HepG2 (cell line): ENCODE results near the gene SLU7.

ENCODE experiments used
- MED1 ChIP-seq: sonication (generic); formaldehyde crosslinking; IDR thresholded peaks from 2 replicates; pipeline ENCODE4 v1.4.0; 2020; ENCODE audit warnings: missing genetic modification reagents
- NR1H2 ChIP-seq: sonication (generic); formaldehyde crosslinking; IDR thresholded peaks from 2 replicates; pipeline ENCODE4 v1.8.1; 2022; ENCODE audit warnings: low read depth, missing genetic modification reagents, borderline replicate concordance
- POLR2A ChIP-seq, 2 experiments: IDR thresholded peaks; 2 replicates each; pipeline ENCODE4 v1.6.1; 2011; ENCODE audit warnings: low read depth in 2 of 2, low read length in 2 of 2, mild to moderate bottlenecking in 1 of 2, moderate library complexity in 1 of 2; ENCODE audit not compliant: insufficient read depth in 1 of 2
- TBP ChIP-seq: sonication (generic); formaldehyde crosslinking; IDR thresholded peaks from 2 replicates; pipeline ENCODE4 v1.5.0; 2020; ENCODE audit warnings: missing genetic modification reagents
- ZNF296 ChIP-seq: sonication (generic); formaldehyde crosslinking; conservative IDR thresholded peaks from 2 replicates; pipeline ENCODE4 v1.5.0; 2020; ENCODE audit warnings: mild to moderate bottlenecking, missing genetic modification reagents
- ZNF558 ChIP-seq: sonication (generic); formaldehyde crosslinking; IDR thresholded peaks from 2 replicates; pipeline ENCODE4 v1.9.0; 2022; ENCODE audit warnings: mild to moderate bottlenecking, missing genetic modification reagents, borderline replicate concordance
- ZNF570 ChIP-seq: sonication (generic); formaldehyde crosslinking; IDR thresholded peaks from 2 replicates; pipeline ENCODE4 v1.4.0; 2020; ENCODE audit warnings: mild to moderate bottlenecking, missing genetic modification reagents, borderline replicate concordance
- TF ChIP-seq, protein P1 (sequence below): sonication (generic); formaldehyde crosslinking; IDR thresholded peaks from 2 replicates; pipeline ENCODE4 v1.4.0; 2020; ENCODE audit warnings: missing genetic modification reagents
- TF ChIP-seq, protein P2 (sequence below): sonication (generic); formaldehyde crosslinking; IDR thresholded peaks from 2 replicates; pipeline ENCODE4 v1.4.0; 2020; ENCODE audit warnings: mild to moderate bottlenecking, missing genetic modification reagents, borderline replicate concordance
- TF ChIP-seq, protein P3 (sequence below): sonication (generic); formaldehyde crosslinking; IDR thresholded peaks from 2 replicates; pipeline ENCODE4 v1.5.0; 2020; ENCODE audit warnings: mild to moderate bottlenecking, missing genetic modification reagents, moderate library complexity
- TF ChIP-seq, protein P4 (sequence below): sonication (generic); formaldehyde crosslinking; IDR thresholded peaks from 2 replicates; pipeline ENCODE4 v1.4.0; 2020; ENCODE audit warnings: missing genetic modification reagents

DNA sequence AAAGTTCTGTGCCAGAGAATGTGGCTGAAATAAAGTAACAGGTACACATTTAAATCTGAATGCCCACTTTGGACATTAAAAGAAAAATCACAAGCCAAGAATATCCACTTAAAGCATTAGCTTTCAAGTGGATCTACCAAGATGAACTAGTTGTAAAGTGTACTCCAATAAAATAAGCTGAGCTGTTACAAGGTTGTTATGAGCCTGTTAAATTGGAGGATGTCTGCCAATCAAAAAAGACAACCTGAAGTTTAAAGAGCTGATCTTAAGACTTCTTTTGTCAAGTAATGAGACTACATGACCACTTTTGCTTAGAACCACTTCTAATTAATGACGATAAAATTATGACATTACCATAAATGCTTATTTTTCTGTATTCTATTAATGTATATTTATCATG lies 21.4 kb downstream of the SLU7 start:
- TF ChIP-seq POLR2A (IDR thresholded peaks at IDR 0.05; ENCODE audit: insufficient read depth in 1 of 2, low read depth in 2 of 2, low read length in 2 of 2) (no peak), NR1H2 (CRISPR knock-in tag) (no peak), ZNF296 (CRISPR knock-in tag) (no peak), MED1 (no peak), ZNF570 (CRISPR knock-in tag) (no peak), TBP (CRISPR knock-in tag) (no peak), ZNF558 (no peak)
- TF ChIP-seq, protein P1, sequence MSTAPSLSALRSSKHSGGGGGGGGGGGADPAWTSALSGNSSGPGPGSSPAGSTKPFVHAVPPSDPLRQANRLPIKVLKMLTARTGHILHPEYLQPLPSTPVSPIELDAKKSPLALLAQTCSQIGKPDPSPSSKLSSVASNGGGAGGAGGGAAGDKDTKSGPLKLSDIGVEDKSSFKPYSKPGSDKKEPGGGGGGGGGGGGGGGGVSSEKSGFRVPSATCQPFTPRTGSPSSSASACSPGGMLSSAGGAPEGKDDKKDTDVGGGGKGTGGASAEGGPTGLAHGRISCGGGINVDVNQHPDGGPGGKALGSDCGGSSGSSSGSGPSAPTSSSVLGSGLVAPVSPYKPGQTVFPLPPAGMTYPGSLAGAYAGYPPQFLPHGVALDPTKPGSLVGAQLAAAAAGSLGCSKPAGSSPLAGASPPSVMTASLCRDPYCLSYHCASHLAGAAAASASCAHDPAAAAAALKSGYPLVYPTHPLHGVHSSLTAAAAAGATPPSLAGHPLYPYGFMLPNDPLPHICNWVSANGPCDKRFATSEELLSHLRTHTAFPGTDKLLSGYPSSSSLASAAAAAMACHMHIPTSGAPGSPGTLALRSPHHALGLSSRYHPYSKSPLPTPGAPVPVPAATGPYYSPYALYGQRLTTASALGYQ (CRISPR knock-in tag): no peak
- TF ChIP-seq, protein P2, sequence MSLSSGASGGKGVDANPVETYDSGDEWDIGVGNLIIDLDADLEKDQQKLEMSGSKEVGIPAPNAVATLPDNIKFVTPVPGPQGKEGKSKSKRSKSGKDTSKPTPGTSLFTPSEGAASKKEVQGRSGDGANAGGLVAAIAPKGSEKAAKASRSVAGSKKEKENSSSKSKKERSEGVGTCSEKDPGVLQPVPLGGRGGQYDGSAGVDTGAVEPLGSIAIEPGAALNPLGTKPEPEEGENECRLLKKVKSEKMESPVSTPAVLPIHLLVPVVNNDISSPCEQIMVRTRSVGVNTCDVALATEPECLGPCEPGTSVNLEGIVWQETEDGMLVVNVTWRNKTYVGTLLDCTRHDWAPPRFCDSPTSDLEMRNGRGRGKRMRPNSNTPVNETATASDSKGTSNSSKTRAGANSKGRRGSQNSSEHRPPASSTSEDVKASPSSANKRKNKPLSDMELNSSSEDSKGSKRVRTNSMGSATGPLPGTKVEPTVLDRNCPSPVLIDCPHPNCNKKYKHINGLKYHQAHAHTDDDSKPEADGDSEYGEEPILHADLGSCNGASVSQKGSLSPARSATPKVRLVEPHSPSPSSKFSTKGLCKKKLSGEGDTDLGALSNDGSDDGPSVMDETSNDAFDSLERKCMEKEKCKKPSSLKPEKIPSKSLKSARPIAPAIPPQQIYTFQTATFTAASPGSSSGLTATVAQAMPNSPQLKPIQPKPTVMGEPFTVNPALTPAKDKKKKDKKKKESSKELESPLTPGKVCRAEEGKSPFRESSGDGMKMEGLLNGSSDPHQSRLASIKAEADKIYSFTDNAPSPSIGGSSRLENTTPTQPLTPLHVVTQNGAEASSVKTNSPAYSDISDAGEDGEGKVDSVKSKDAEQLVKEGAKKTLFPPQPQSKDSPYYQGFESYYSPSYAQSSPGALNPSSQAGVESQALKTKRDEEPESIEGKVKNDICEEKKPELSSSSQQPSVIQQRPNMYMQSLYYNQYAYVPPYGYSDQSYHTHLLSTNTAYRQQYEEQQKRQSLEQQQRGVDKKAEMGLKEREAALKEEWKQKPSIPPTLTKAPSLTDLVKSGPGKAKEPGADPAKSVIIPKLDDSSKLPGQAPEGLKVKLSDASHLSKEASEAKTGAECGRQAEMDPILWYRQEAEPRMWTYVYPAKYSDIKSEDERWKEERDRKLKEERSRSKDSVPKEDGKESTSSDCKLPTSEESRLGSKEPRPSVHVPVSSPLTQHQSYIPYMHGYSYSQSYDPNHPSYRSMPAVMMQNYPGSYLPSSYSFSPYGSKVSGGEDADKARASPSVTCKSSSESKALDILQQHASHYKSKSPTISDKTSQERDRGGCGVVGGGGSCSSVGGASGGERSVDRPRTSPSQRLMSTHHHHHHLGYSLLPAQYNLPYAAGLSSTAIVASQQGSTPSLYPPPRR (CRISPR knock-in tag): no peak
- TF ChIP-seq, protein P3, sequence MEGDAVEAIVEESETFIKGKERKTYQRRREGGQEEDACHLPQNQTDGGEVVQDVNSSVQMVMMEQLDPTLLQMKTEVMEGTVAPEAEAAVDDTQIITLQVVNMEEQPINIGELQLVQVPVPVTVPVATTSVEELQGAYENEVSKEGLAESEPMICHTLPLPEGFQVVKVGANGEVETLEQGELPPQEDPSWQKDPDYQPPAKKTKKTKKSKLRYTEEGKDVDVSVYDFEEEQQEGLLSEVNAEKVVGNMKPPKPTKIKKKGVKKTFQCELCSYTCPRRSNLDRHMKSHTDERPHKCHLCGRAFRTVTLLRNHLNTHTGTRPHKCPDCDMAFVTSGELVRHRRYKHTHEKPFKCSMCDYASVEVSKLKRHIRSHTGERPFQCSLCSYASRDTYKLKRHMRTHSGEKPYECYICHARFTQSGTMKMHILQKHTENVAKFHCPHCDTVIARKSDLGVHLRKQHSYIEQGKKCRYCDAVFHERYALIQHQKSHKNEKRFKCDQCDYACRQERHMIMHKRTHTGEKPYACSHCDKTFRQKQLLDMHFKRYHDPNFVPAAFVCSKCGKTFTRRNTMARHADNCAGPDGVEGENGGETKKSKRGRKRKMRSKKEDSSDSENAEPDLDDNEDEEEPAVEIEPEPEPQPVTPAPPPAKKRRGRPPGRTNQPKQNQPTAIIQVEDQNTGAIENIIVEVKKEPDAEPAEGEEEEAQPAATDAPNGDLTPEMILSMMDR (CRISPR knock-in tag): no peak
- TF ChIP-seq, protein P4, sequence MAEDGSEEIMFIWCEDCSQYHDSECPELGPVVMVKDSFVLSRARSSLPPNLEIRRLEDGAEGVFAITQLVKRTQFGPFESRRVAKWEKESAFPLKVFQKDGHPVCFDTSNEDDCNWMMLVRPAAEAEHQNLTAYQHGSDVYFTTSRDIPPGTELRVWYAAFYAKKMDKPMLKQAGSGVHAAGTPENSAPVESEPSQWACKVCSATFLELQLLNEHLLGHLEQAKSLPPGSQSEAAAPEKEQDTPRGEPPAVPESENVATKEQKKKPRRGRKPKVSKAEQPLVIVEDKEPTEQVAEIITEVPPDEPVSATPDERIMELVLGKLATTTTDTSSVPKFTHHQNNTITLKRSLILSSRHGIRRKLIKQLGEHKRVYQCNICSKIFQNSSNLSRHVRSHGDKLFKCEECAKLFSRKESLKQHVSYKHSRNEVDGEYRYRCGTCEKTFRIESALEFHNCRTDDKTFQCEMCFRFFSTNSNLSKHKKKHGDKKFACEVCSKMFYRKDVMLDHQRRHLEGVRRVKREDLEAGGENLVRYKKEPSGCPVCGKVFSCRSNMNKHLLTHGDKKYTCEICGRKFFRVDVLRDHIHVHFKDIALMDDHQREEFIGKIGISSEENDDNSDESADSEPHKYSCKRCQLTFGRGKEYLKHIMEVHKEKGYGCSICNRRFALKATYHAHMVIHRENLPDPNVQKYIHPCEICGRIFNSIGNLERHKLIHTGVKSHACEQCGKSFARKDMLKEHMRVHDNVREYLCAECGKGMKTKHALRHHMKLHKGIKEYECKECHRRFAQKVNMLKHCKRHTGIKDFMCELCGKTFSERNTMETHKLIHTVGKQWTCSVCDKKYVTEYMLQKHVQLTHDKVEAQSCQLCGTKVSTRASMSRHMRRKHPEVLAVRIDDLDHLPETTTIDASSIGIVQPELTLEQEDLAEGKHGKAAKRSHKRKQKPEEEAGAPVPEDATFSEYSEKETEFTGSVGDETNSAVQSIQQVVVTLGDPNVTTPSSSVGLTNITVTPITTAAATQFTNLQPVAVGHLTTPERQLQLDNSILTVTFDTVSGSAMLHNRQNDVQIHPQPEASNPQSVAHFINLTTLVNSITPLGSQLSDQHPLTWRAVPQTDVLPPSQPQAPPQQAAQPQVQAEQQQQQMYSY (CRISPR knock-in tag): no peak
